ENCODE data around the gene SP1. TPM values are rescaled to one million over a fixed set of nuclear protein-coding genes. Genes with fewer than 3 reads are reported as not detected.
A peak's percentile ranks its signal among the peaks of the same experiment; 100 is the strongest.

Gene SP1
- total and polyA plus RNA-seq, 2 donors (not counting 1 experiment from before 2014, with no cell fraction given): 26.0 to 129 TPM

- intact Hi-C loops (cut with micrococcal nuclease): no loop called here
- DNase-seq (no peak), ATAC-seq (ENCODE audit: low read depth) (no peak)
- H4K20me1 ChIP-seq (ENCODE audit: control insufficient read depth, insufficient read depth, low read length, poor library complexity, severe bottlenecking): no peaks in the 10 kb centered on the region
- Mint-ChIP-seq H3K27ac (no peak overlapping the region), H3K4me1 (peaks cover 24% of the 10 kb centered on the region), H3K9me3 (ENCODE audit: insufficient read depth) (no peaks in the 10 kb centered on the region), H3K4me3 (no peak overlapping the region), H3K27me3 (peaks cover 34% of the 10 kb centered on the region)
- peaks cover 0 to 41% (median 21%) of the 10 kb centered on the region in 4 experiments for H3K27me3 ChIP-seq (replicated peaks in 1 of 4; ENCODE audit: control extremely low read depth in 1 of 4, control insufficient read depth in 3 of 4, insufficient read depth in 4 of 4, low read length in 3 of 4)
- peaks cover 0 to 4% (median 0%) of the 10 kb centered on the region in 3 donors for H3K9me3 ChIP-seq (ENCODE audit: control extremely low read depth in 1 of 3, control insufficient read depth in 2 of 3, insufficient read depth in 1 of 3, low read length in 2 of 3)
- no peaks in the 10 kb centered on the region for H3K36me3 ChIP-seq (replicated peaks in 1 of 2; ENCODE audit: control extremely low read depth in 1 of 2, control insufficient read depth in 1 of 2, extremely low read depth in 1 of 2, insufficient read depth in 2 of 2, low read length in 1 of 2)
- no peak overlapping the region for H3K4me2 ChIP-seq (replicated peaks; ENCODE audit: low read depth, low read length, poor library complexity, severe bottlenecking)
- no peak overlapping the region for H3K4me3 ChIP-seq (ENCODE audit: control extremely low read depth in 1 of 5, extremely low read depth in 1 of 5, insufficient read depth in 1 of 5, low read depth in 2 of 5, low read length in 4 of 5)
- H2AFZ ChIP-seq (ENCODE audit: insufficient read depth, low read depth, low read length, poor library complexity, severe bottlenecking): no peak overlapping the region
- ChIA-PET POLR2A (no interaction called here), CTCF (interaction anchor here (0.8 to 1.0 kb wide), 2 partner anchors 11 to 13 kb away, joined by 3 to 7 read pairs; no protein-coding TSS in a partner anchor)
- no peak overlapping the region for H3K9ac ChIP-seq (ENCODE audit: low read length)
- H3K27ac ChIP-seq (ENCODE audit: low read length in 2 of 2): no peak overlapping the region
- H3K79me2 ChIP-seq (ENCODE audit: control insufficient read depth, insufficient read depth, low read length): no peaks in the 10 kb centered on the region
- TF ChIP-seq, protein P1, sequence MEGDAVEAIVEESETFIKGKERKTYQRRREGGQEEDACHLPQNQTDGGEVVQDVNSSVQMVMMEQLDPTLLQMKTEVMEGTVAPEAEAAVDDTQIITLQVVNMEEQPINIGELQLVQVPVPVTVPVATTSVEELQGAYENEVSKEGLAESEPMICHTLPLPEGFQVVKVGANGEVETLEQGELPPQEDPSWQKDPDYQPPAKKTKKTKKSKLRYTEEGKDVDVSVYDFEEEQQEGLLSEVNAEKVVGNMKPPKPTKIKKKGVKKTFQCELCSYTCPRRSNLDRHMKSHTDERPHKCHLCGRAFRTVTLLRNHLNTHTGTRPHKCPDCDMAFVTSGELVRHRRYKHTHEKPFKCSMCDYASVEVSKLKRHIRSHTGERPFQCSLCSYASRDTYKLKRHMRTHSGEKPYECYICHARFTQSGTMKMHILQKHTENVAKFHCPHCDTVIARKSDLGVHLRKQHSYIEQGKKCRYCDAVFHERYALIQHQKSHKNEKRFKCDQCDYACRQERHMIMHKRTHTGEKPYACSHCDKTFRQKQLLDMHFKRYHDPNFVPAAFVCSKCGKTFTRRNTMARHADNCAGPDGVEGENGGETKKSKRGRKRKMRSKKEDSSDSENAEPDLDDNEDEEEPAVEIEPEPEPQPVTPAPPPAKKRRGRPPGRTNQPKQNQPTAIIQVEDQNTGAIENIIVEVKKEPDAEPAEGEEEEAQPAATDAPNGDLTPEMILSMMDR (IDR thresholded peaks at IDR 0.05): no peak
- WGBS (ENCODE audit: insufficient coverage): 71% methylated on average over 5 of the region's 9 CpGs
- peaks cover 19 to 21% of the 10 kb centered on the region in 2 donors for H3K4me1 ChIP-seq (ENCODE audit: control insufficient read depth in 2 of 2, insufficient read depth in 2 of 2, low read length in 2 of 2)
These were observed 39.6 kb upstream of the SP1 start for GRCh38 chr12:53340398-53340797.

- H3K9me3 ChIP-seq (ENCODE audit: control extremely low read depth in 1 of 3, control insufficient read depth in 2 of 3, insufficient read depth in 1 of 3, low read length in 2 of 3): peaks cover 0 to 4% (median 0%) of the 10 kb centered on the region in 3 donors
- no peak overlapping the region for H3K9ac ChIP-seq (ENCODE audit: low read length)
- H3K27ac ChIP-seq (ENCODE audit: low read length in 2 of 2): no peak overlapping the region
- no peaks in the 10 kb centered on the region for H4K20me1 ChIP-seq (ENCODE audit: control insufficient read depth, insufficient read depth, low read length, poor library complexity, severe bottlenecking)
- H3K27me3 Mint-ChIP-seq: peaks cover 12% of the 10 kb centered on the region
- no peak for DNase-seq
- ChIA-PET POLR2A (interaction anchor here (1.0 to 2.6 kb wide), 2 partner anchors 18 to 74 kb away, joined by 3 to 21 read pairs; no protein-coding TSS in a partner anchor), CTCF (interaction anchor here (2.7 to 14.3 kb wide), 4 partner anchors 10 to 184 kb away, joined by 13 to 384 read pairs (median 195); partner anchors contain the start of genes AAAS and AMHR2)
- no peaks in the 10 kb centered on the region for H3K79me2 ChIP-seq (ENCODE audit: control insufficient read depth, insufficient read depth, low read length)
- H3K36me3 ChIP-seq (replicated peaks in 1 of 2; ENCODE audit: control extremely low read depth in 1 of 2, control insufficient read depth in 1 of 2, extremely low read depth in 1 of 2, insufficient read depth in 2 of 2, low read length in 1 of 2): no peaks in the 10 kb centered on the region
- H3K4me3 Mint-ChIP-seq: peak overlapping the region; percentile 71
- intact Hi-C loops (cut with micrococcal nuclease): no loop called here
- peaks cover 6 to 13% of the 10 kb centered on the region in 2 donors for H3K4me1 ChIP-seq (ENCODE audit: control insufficient read depth in 2 of 2, insufficient read depth in 2 of 2, low read length in 2 of 2)
- peaks cover 0 to 10% (median 4%) of the 10 kb centered on the region in 4 experiments for H3K27me3 ChIP-seq (replicated peaks in 1 of 4; ENCODE audit: control extremely low read depth in 1 of 4, control insufficient read depth in 3 of 4, insufficient read depth in 4 of 4, low read length in 3 of 4)
- WGBS (ENCODE audit: insufficient coverage): 59% methylated on average over 3 of the region's 3 CpGs
- ATAC-seq (ENCODE audit: low read depth): no peak
- no peak overlapping the region for H2AFZ ChIP-seq (ENCODE audit: insufficient read depth, low read depth, low read length, poor library complexity, severe bottlenecking)
- H3K4me3 ChIP-seq (ENCODE audit: control extremely low read depth in 1 of 5, extremely low read depth in 1 of 5, insufficient read depth in 1 of 5, low read depth in 2 of 5, low read length in 4 of 5): no peak overlapping the region
- peak overlapping the region; percentile 10 for H3K27ac Mint-ChIP-seq
- peaks cover 14% of the 10 kb centered on the region for H3K4me1 Mint-ChIP-seq
- no peak overlapping the region for H3K4me2 ChIP-seq (replicated peaks; ENCODE audit: low read depth, low read length, poor library complexity, severe bottlenecking)
- no peaks in the 10 kb centered on the region for H3K9me3 Mint-ChIP-seq (ENCODE audit: insufficient read depth)
- TF ChIP-seq EZH2 (IDR thresholded peaks at IDR 0.05; ENCODE audit: borderline replicate concordance, insufficient read depth, low read depth, low read length, poor library complexity, severe bottlenecking): no peak
- TF ChIP-seq, protein P1 (IDR thresholded peaks at IDR 0.05): no peak
These were observed 36.5 kb upstream of the SP1 start for GRCh38 chr12:53343449-53343848.
